ENCODE measurements around the gene MALRD1. TPM values are rescaled to one million over a fixed set of nuclear protein-coding genes. Genes with fewer than 3 reads are reported as not detected.
A peak's percentile ranks its signal among the peaks of the same experiment; 100 is the strongest.

MALRD1 gene
- 1 to 10 TPM in 2 of 4 donors, not detected in 2; 1.1 to 6.2 TPM for total RNA-seq

- Histone ChIP-seq H3K27ac (no peak within 1 kb of the TSS), H3K27me3 (no peaks in the 10 kb centered on the region), H3K4me1 (no peaks in the 10 kb centered on the region), H3K36me3 (no peaks in the 10 kb centered on the region), H3K9me3 (no peaks in the 10 kb centered on the region), H3K4me3 (no peak within 1 kb of the TSS)
- intact Hi-C loops (cut with DNase I; ENCODE audit: low total_unique reads): no loop called here
- no peak for DNase-seq
- no peak for TF ChIP-seq POLR2A (IDR thresholded peaks at IDR 0.05)
- TF ChIP-seq CTCF (IDR thresholded peaks at IDR 0.05): no peak
These were observed at the start of gene MALRD1 for GRCh38 chr10:19048489-19048888. TSS of gene MALRD1 (plus strand) at chr10:19048801. CDS start at chr10:19048939, 138 bp downstream.

GRCh38 chr10:19003341-19003740 lies 45.3 kb upstream of the MALRD1 start:
- DNase-seq: peak in 1 of 2 donors; percentile 14
- Histone ChIP-seq H3K4me3 (no peak overlapping the region), H3K9me3 (no peaks in the 10 kb centered on the region), H3K36me3 (no peaks in the 10 kb centered on the region), H3K4me1 (no peaks in the 10 kb centered on the region), H3K27me3 (no peaks in the 10 kb centered on the region), H3K27ac (no peak overlapping the region)
- intact Hi-C loops (cut with DNase I; ENCODE audit: low total_unique reads): no loop called here
- TF ChIP-seq POLR2A (IDR thresholded peaks at IDR 0.05) (no peak), CTCF (IDR thresholded peaks at IDR 0.05) (no peak)

- Histone ChIP-seq H3K4me3 (no peak overlapping the region), H3K4me1 (no peaks in the 10 kb centered on the region), H3K36me3 (no peaks in the 10 kb centered on the region), H3K27ac (no peak overlapping the region), H3K27me3 (no peaks in the 10 kb centered on the region), H3K9me3 (no peaks in the 10 kb centered on the region)
- DNase-seq: no peak
- TF ChIP-seq POLR2A (IDR thresholded peaks at IDR 0.05): no peak
- no peak for TF ChIP-seq CTCF (IDR thresholded peaks at IDR 0.05)
- intact Hi-C loops (cut with DNase I; ENCODE audit: low total_unique reads): no loop called here
These were observed 36.5 kb upstream of the MALRD1 start for GRCh38 chr10:19012111-19012510.

GRCh38 chr10:19014034-19014433 lies 34.6 kb upstream of the MALRD1 start:
- intact Hi-C loops (cut with DNase I; ENCODE audit: low total_unique reads): no loop called here
- Histone ChIP-seq H3K36me3 (no peaks in the 10 kb centered on the region), H3K27me3 (no peaks in the 10 kb centered on the region), H3K27ac (no peak overlapping the region), H3K9me3 (no peaks in the 10 kb centered on the region), H3K4me3 (no peak overlapping the region), H3K4me1 (no peaks in the 10 kb centered on the region)
- TF ChIP-seq POLR2A (IDR thresholded peaks at IDR 0.05) (no peak), CTCF (IDR thresholded peaks at IDR 0.05) (no peak)
- DNase-seq: no peak

GRCh38 chr10:19014498-19014897 lies 34.1 kb upstream of the MALRD1 start:
- no peak overlapping the region for H3K27ac ChIP-seq
- no peaks in the 10 kb centered on the region for H3K4me1 ChIP-seq
- intact Hi-C loops (cut with DNase I; ENCODE audit: low total_unique reads): no loop called here
- no peaks in the 10 kb centered on the region for H3K36me3 ChIP-seq
- TF ChIP-seq CTCF (IDR thresholded peaks at IDR 0.05): no peak
- no peak for TF ChIP-seq POLR2A (IDR thresholded peaks at IDR 0.05)
- H3K27me3 ChIP-seq: no peaks in the 10 kb centered on the region
- no peaks in the 10 kb centered on the region for H3K9me3 ChIP-seq
- no peak for DNase-seq
- no peak overlapping the region for H3K4me3 ChIP-seq

Measured in uterus (tissue), 4 donors.